Activated CD8-positive, alpha-beta memory T cell treated with anti-CD3 and anti-CD28 coated beads for 48 hours (primary cell): Measurements from ENCODE around the gene MADCAM1.
"Not testable (repeated sequence)": the region's sequence is repeated elsewhere in the genome, so short reads cannot be mapped to it uniquely, and the experiment has no call there.

Experiments used
- DNase-seq, 3 experiments: peaks; one replicate each; pipeline ENCODE4 v3.0.0-alpha.2; 2020; ENCODE audit warnings: low read depth in 2 of 3, low spot score in 2 of 3

The MADCAM1 gene

DNA sequence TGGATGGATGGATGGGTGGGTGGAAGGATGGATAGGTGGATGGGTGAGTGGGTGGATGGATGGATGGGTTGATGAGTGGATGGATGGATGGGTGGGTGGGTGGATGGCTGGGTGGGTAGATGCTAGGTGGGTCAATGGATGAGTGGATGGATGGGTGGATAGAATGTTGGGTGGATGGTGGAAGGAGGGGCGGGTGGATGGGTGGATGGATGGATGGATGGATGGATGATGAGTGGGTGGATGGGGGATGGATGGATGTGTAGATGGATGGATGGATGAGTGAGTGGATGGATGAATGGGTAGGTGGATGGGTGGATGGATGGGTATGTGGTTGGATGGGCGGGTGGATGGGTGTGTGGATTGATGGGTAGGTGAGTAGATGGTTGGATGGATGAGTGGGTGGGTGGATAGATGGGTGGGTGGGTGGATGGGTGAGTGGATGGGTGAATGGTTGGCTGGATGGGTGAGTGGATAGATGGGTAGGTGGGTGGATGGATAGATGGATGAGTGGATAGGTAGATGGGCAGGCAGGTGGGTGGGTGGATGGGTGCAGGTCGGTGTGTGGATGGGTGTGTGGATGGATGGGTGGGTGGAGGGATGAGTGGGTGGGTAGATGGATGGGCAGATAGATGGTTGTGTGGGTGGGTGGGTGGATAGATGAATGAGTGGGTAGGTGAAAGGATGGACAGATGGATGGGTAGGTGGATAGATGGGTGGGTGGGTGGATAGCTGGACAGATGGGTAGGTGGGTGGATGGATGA is 31.1 kb upstream of the MADCAM1 start:
- no peak for DNase-seq

DNA sequence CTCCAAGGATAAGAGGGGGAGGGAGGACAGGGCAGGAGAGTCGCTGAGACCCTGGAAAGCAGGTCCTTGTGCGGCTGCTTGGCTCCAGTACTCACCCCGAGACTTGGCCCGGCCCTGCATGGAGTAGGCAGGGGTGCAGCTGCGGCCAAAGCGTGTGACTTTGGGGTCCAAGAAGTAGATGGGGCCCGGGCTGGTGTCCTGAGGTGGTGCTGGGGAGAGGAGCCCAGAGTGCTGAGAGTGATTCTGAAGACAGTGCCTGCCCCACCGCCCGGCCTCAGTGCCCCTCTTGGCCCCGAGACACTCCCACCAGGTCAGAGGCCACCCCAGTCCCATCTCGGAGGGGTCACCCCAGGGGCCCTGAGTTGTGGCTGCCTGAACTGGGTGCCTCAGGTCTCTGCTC is 28.7 kb upstream of the MADCAM1 start:
- DNase-seq = no peak

DNA sequence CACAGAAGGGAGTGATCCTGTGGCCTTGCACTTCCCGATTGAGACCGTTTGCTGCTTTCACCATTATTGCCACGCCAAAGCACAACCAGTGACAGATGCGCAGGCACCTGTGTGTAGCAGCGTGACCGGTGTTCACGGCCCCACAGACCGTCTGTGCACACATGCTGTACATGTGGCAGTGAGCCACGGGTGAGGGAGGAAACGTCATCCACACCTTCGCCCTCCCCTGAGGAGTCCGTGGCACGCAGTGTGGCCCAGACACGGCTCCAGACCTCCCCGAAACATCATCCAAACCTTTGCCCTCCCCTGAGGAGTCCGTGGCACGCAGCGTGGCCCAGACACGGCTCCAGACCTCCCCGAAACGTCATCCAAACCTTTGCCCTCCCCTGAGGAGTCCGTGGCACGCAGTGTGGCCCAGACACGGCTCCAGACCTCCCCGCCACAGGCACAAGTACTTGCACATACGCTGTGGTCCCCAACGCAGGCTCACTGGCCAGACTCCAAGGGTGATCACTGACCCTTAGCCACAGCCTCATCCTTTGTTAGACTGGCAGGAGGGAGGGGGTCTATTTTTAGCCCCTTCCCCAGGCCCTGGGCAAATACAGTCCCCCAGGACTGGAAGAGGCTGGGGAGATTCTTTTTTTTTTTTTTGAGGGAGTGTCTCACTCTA is 27.6 kb upstream of the MADCAM1 start:
- no peak for DNase-seq

DNA sequence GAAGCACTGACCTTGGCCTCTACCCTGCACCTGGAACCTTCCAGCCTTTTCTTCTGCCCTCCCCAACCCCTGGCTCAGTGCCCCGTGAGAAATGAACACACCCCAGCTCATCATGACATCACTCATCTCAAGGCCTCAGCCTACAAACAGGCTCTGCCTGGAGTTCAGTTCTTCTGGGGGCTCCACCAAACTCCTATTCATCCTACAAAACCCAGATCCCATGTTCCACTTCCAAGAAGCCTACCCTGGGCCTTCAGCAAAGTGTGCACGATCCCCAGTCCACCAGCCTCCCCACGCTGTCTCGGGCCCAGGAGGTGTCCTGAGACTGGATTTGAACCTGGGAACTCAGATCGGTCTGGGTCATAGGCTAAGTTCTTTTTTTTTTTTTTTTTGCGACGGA is 26.5 kb upstream of the MADCAM1 start:
- no peak for DNase-seq

DNA sequence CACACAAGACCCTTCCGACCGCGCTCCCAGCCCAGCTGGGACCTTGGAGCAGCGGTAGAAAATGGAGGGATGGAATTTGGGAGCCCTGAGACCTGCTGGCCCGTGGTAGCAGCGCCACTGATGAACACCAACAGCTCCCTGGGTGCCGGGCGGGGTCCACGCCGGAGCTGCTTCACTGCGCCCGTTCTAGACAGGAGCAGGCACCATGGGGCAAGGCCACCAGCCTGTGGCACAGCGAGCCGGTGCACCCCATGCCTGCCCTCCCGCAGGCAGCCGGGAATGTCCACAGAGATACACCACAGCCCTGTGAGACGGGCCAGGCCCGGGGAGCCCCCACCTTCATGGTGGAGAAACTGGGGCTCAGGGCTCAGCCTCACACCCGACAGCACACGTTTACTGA is 25.6 kb upstream of the MADCAM1 start:
- no peak for DNase-seq

DNA sequence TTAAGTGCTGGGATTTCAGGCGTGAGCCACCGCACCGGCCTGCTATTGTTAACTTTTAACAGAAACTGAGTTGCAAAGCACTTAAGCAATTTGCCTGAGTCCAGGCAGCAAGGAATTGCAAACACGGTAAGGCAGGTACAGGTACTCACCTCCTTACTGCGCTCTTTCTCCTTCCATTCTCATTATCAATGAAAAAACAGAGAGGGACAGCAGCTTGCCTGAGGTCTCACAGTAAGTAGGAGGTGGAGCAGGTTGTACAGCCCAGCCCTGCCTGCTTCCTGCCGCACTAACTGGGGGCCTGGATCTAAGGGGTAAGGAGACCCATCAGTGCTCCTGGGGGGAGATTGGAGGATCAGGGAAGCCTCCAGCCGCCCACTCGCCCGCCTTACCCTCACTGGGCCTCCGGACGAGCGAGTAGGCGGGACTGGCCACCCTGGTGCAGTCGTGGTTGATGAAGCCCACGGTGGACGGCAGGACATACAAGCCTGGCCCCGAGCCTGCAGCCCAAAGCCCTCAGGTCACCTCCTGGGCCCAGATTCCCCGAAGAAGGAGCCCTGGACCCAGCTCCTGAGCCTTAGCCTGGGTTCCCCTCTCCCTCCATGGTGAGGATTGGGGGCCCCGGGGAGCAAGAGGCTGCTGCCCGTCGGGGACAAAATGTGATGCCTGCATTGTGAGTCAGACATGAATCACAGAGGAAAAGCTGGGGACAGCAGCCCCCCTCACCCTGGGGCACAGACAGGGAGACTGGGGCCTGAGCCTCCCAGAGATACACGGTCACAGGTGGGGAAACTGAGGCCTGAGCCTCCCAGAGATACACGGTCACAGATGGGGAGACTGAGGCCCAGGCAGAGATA is 24.1 kb upstream of the MADCAM1 start:
- DNase-seq = no peak

DNA sequence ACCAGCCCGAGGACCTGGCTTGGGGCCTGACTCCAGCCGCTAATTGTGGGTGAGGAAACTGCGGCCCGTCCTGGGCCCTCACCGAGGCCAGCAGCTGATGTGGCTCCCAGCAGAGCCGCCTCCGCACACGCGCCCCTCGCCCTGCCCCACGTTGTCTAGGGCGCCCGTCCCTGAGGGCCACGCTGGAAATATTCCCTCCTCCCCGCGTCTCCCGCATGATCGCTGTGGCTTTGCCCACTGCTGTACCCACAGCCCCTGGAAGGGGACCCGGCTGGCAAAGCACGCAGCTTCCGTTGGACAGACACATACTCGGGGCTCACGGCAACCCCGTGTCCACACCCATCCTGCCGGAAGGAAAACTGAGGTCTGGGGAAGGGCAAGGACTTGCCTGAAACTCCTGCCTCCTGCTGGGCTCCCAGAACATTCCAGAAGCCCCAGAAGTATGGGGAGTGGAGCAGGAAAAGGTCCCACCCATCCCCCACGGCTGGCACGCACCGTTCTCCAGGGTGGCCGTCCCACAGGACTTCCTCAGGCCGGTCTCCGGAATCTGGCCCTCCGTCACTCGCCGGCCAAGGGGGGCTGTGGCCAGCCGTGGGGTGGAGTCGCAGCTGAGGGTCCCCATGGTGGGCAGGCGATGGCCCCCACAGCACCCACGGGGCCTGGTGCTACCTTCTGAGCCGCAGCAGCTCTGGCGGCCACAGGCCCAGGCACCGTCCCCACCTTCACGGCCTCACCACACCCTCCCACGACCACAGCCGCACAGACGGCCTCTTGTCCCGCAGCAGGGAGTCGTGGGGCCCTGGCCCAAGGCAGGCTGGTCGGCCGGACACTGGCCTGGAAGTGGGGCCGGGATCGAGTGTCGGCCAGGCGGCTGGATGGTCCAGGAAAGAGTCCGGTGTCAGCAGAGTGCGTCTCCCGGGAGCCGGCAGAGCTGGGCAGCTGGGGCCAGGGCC is 21.9 kb upstream of the MADCAM1 start:
- DNase-seq = no peak

DNA sequence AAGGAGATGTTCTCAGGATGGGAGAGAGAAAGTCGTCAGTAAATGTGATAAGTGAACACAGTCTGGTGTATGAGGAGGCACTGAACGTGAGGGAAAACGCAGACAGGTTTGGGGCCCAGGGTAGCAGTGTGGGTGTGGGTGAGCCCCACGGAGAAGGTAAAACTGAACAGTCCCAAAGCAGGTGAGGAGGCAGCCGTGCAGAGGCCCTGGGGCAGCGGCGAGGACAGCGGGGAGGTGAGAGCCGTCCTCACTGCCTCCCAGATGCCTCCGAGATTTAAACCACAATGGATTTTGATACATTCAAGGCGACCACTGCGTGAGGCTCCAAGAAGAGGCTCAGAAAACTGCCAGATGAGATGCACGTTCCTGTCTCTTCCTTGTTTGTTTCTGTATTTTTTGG is 20.9 kb upstream of the MADCAM1 start:
- DNase-seq = no peak

DNA sequence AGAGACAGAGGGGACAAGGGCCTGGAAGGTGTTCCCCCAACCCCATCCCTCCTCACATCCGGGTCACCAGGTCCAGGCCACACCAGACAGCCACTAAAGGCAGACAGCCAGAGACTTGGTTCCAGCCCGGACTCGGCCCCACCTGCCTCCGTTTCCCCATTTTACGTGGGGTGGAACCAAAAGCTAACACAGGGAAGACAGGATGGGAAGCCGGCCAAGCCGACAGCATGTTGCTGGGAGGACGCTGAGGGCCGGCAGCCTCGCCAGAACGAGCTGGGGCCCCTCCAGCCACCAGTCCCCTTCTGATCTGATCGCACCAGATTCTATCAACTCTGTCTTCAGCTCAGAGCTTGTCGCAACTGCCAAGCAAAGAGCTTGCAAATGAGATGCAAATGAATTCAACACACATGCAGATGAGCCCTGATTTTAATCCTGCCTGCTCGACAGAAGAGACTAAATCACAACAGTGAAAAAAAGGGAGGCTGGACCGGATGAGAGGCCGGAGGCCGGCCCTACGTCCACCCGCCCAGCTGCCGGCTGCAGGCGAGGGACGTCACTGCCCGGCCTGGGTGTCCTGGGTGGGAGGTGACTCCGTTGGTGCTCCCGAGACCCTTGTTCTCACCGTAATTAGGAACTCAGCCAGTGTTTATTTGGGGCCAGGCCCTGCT is 17.9 kb upstream of the MADCAM1 start:
- no peak for DNase-seq

DNA sequence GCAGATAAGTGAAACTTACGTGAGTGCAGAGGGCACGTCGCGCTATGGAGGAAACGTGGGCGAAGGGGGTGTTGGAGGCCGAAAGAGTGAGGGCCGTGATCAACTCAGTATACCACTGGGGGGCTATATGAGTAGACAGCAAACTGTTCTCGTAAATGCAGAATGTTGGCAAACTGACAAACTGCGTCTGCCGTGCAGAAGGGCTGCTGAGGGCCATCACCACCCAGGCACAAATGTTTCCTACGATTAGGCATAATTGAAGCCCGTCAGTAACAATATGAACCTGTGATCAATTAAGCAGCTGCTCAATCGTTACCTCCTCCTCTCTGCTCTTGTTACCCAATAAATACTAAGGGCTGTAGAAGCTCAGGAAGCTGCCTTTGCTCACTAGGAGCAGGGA is 17.3 kb upstream of the MADCAM1 start:
- no peak for DNase-seq

DNA sequence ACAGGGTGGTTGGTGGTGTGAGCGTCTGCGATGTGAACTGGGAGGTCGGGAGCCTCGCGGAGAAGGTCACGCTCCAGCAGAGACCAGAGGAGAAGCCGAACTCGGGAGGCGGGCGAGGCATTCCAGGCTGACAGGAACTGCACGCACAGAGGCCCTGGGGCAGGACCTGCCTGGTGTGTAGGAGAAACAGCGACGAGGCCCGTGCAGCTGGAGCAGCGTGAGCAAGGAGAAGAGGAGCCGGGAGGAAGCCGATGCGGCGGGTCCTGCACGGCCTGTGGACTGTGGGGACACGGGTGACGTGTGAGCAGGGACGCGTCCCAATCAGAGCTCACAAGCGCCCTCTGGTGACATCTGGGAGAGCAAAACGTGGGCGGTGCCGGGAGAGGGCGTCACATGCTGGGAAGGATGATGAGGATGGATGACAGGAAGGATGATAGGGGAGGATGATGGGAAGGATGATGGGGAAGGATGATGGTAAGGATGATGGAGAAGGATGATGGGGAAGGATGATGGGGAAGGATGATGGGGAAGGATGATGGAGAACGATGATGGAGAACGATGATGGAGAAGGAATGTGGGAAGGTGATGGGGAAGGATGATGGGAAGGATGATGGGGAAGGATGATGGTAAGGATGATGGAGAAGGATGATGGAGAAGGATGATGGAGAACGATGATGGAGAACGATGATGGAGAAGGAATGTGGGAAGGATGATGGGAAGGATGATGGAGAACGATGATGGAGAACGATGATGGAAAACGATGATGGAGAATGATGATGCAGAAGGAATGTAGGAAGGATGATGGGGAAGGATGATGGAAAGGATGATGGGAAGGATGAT is 16.1 kb upstream of the MADCAM1 start:
- DNase-seq = no peak

DNA sequence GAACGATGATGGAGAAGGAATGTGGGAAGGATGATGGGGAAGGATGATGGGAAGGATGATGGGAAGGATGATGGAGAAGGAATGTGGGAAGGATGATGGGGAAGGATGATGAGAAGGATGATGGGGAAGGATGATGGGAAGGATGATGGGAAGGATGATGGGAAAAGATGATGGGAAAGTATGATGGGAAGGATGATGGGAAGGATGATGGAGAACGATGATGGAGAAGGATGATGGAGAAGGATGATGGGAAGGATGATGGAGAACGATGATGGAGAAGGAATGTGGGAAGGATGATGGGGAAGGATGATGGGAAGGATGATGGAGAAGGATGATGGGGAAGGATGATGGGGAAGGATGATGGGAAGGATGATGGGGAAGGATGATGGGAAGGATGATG is 15.2 kb upstream of the MADCAM1 start:
- not testable (repeated sequence) for DNase-seq

DNA sequence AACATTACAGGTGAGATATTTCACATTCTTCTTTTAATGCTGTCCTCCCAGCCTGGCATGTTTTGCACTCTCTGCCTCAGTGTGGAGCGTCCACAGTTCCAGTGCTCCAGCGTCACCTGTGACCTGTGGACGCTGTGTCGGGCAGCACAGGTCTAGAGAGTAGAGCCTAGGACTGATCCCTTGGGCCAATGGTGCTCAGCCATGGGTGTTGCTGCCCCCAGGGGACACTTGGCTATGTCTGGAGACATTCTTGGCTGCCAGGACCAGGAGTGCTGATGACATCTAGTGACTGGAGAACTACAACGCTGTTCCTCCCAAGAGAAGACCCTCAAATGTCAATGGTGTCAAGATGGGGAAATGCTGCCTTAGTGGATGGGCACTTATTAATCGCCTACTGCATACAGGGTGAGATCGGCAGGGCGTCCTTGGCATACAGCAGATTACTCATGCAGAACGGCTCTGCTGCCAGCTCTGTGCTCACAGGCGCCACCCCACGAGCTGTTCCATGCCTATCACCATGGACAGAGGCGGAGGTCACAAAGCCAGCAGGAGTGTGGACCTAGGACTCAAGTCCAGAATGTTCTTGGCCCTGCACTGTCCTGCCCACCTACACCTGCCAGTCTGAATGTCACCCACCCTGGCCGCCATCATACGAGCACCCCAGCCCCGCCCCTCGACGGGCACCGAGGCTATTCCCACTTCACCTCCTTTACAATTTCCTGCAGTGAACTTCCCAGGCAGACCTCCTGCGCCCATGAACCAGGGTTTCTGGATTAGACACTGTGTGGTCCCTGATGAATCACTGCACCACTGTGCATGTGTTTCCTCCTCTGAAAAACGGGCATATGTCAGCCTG is 13.9 kb upstream of the MADCAM1 start:
- no peak for DNase-seq

DNA sequence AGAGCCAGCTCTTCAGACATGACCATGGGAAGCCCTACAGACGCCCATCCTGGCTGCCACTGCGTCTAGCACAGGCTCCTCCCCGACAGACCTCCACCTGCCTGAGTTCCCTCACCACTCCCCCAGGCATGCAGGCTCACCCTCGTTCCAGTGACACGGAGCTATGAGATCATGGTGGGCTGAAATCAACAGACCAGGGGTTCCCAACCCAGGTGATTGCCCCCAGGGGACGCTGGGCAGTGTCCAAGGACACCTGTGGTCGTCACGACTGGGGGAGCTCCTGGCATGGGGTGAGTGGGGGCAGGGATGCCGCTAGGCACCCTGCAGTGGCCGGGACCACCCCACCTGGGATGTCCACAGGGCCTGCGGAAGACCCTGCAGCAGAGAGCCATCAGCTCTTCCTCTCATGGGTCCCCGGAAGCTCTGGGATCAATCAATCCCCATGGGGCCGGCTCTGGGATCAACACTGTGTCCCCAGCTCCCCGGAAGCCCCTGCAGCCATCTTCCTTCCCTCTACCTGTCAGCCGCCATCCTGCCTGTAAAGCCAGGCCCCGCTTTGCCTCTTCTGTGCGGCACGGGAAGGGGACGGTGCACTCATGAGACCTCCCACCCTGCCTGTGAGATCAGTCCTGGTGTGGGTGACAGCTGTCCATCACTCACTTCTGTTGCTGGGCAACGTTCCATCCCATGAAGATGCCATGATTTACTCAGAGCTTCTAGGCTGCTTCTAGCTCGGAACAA is 12.8 kb upstream of the MADCAM1 start:
- no peak for DNase-seq

DNA sequence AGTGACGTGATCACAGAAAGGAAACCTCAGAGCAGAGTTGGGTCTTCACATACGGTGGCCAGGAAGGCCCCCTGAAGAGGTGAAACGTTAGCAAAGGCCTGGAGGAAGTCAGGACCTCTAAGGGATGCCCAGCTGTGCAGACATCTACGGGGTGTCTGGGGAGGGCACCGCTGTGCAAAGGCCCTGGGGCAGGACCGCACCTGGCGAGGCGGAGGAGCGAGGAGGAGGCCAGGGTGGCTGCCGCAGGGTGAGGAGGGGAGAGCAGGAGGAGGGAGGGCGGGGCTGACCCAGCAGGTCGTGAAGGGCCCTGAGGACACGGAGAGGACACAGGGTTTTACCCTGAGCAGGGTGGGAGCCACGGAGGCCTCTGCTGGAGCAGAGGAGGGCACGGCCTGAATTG is 11.8 kb upstream of the MADCAM1 start:
- DNase-seq = no peak

DNA sequence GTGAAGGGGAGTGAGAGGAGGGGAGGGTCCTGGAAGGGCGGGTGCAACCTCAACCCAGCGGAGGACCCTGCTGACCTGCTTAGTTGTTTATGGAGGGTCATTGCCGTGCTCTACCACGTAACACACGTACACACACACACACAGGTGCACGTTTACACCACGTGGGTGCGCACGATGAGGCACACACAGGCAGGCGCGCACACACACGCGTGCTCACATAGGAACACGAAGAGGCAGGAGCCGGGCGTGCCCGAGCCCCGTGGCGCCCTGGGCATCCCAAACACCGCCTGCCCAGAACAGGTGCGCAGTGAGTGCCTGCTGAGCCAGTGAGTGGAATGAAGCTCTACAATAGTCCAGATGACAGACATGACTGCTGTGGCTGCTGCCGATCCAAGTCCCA is 11.2 kb upstream of the MADCAM1 start:
- no peak for DNase-seq

DNA sequence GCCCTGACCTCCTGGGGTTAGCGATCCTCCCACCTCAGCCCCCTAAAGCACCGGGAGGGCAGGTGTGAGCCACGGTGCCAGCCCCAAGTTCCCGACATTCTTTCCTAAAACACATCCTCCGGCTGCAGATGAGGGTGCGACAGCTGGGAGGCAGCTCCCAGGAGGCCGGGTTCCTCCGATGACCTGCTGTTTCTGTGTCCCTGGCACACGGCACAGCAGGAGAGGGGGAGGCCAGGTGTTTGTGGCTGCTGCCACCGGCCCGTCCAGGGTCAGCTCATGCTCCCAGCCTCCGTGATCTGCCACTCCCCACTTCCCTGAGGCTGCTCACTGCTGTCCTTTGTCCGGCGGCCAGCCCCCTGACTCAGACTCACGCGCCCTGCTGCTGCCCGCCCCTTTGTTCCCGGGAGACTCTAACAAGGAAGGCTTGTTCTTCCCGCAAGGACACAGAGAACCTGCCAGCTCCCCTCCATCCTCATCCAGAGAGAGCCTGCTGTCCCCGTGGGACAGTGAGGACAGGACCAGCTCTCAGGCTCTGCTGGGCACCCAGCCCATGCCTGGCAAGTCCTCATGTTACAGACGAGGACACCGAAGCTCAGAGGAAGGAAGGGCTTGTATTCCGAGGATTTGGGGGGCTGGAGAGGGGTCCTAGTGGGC is 10.6 kb upstream of the MADCAM1 start:
- DNase-seq = no peak
